Tibial nerve (tissue), 4 donors: ENCODE measurements around the gene HERC6. TPM values are rescaled to one million over a fixed set of nuclear protein-coding genes. Genes with fewer than 3 reads are reported as not detected.
"Not testable (repeated sequence)": the region's sequence is repeated elsewhere in the genome, so short reads cannot be mapped to it uniquely, and the experiment has no call there.

ENCODE experiments used
- DNase-seq, 2 donors: peaks; one replicate each; pipeline ENCODE4 v3.0.0-alpha.2; 2019; ENCODE audit warnings: low spot score in 2 of 2
- H3K27ac ChIP-seq, 4 donors: fragments of 200-600 bp; sonication (generic) in 3 of 4; one replicate each; pipeline ENCODE4 v1.5.1; 2017 to 2019; ENCODE audit warnings: mild to moderate bottlenecking in 1 of 4
- H3K27me3 ChIP-seq, 2 donors: fragments of 200-600 bp; sonication (generic) in 1 of 2; one replicate each; pipeline versions ENCODE4 v1.5.1 to v1.6.0; 2017 to 2019
- H3K36me3 ChIP-seq, 3 donors: fragments of 200-600 bp; sonication (generic); one replicate each; pipeline ENCODE4 v1.5.1; 2018 to 2019
- H3K4me1 ChIP-seq, 4 donors: fragments of 200-600 bp; sonication (generic) in 3 of 4; one replicate each; pipeline ENCODE4 v1.5.1; 2017 to 2019
- H3K4me3 ChIP-seq, 4 donors: fragments of 200-600 bp; sonication (generic) in 3 of 4; one replicate each; pipeline ENCODE4 v1.5.1; 2017 to 2019; ENCODE audit warnings: mild to moderate bottlenecking in 1 of 4, moderate library complexity in 1 of 4
- H3K9me3 ChIP-seq, 4 donors: fragments of 200-600 bp; sonication (generic) in 3 of 4; one replicate each; pipeline ENCODE4 v1.5.1; 2017 to 2019
- CTCF ChIP-seq, 5 experiments: fragments of 200-600 bp in 3 of 5; fragments of 450-650 bp in 2 of 5; sonication (generic) in 3 of 5; IDR thresholded peaks; one replicate each; pipeline ENCODE4 v1.5.1; 2016 to 2019; ENCODE audit warnings: antibody characterized with exemption in 5 of 5, mild to moderate bottlenecking in 3 of 5, moderate library complexity in 2 of 5
- EP300 ChIP-seq, 2 donors: sonication (generic); formaldehyde crosslinking; IDR thresholded peaks; one replicate each; pipeline ENCODE4 v1.6.1; 2017; ENCODE audit warnings: antibody characterized with exemption in 2 of 2, mild to moderate bottlenecking in 1 of 2
- POLR2A ChIP-seq, 2 donors: fragments of 450-650 bp; IDR thresholded peaks; one replicate each; pipeline ENCODE4 v1.6.1; 2017; ENCODE audit warnings: antibody characterized with exemption in 2 of 2, mild to moderate bottlenecking in 2 of 2, moderate library complexity in 2 of 2
- WGBS, 2 donors: methylation state at CpG; one replicate each; pipeline ENCODE4 v1.1.5; 2018; 5-methylcytosine and 5-hydroxymethylcytosine counted together
- total RNA-seq, 4 donors: library from RNA; depleted of rRNA; stranded (reverse); fragments of >200 nt; gene quantifications; one replicate each; pipeline ENCODE4 v1.1.0, GENCODE V29; 2016

Gene HERC6
- total RNA-seq, 4 donors from 2014 or later, result 6.0 to 19.2 (median 13.2) TPM

GRCh38 chr4:88420844-88421243, 42.2 kb downstream of the HERC6 start:
- Histone ChIP-seq H3K36me3 (peaks cover 0 to 19% (median 0%) of the 10 kb centered on the region in 3 donors), H3K27me3 (no peaks in the 10 kb centered on the region), H3K4me3 (no peak overlapping the region), H3K4me1 (no peaks in the 10 kb centered on the region), H3K9me3 (no peaks in the 10 kb centered on the region), H3K27ac (no peak overlapping the region)
- 93 to 100% methylated on average over 1 of the region's 1 CpG for WGBS, 2 donors
- no peak for DNase-seq
- no peak for TF ChIP-seq POLR2A (IDR thresholded peaks at IDR 0.05)
- no peak for TF ChIP-seq CTCF (IDR thresholded peaks at IDR 0.05)
- TF ChIP-seq EP300 (IDR thresholded peaks at IDR 0.05), result no peak

GRCh38 chr4:88422403-88422802, 43.8 kb downstream of the HERC6 start:
- 68 to 73% methylated on average over 2 of the region's 2 CpGs for WGBS, 2 donors
- H3K27me3 ChIP-seq, result no peaks in the 10 kb centered on the region
- H3K27ac ChIP-seq, result no peak overlapping the region
- no peak overlapping the region for H3K4me3 ChIP-seq
- H3K4me1 ChIP-seq, result no peaks in the 10 kb centered on the region
- H3K9me3 ChIP-seq, result no peaks in the 10 kb centered on the region
- no peak for TF ChIP-seq POLR2A (IDR thresholded peaks at IDR 0.05)
- TF ChIP-seq CTCF (IDR thresholded peaks at IDR 0.05), result no peak
- TF ChIP-seq EP300 (IDR thresholded peaks at IDR 0.05), result no peak
- H3K36me3 ChIP-seq, result peaks cover 0 to 23% (median 0%) of the 10 kb centered on the region in 3 donors
- no peak for DNase-seq

- 39 to 59% methylated on average over 1 of the region's 1 CpG for WGBS, 2 donors
Measured at GRCh38 chr4:88429401-88429800, 50.7 kb downstream of the HERC6 start.

GRCh38 chr4:88435987-88436693, 57.5 kb downstream of the HERC6 start:
- H3K36me3 ChIP-seq, result peaks cover 0 to 83% (median 0%) of the 10 kb centered on the region in 3 donors
- no peak for DNase-seq
- H3K9me3 ChIP-seq, result no peaks in the 10 kb centered on the region
- H3K27ac ChIP-seq, result no peak overlapping the region
- TF ChIP-seq EP300 (IDR thresholded peaks at IDR 0.05) (no peak), CTCF (IDR thresholded peaks at IDR 0.05) (no peak), POLR2A (IDR thresholded peaks at IDR 0.05) (no peak)
- no peaks in the 10 kb centered on the region for H3K27me3 ChIP-seq
- no peaks in the 10 kb centered on the region for H3K4me1 ChIP-seq
- 82 to 85% methylated on average over 1 of the region's 1 CpG for WGBS, 2 donors
- no peak overlapping the region for H3K4me3 ChIP-seq

More at GRCh38 chr4:88429401-88429800, 50.7 kb downstream of the HERC6 start:
- H3K4me3 ChIP-seq, result no peak overlapping the region
- no peak for TF ChIP-seq EP300 (IDR thresholded peaks at IDR 0.05)
- TF ChIP-seq POLR2A (IDR thresholded peaks at IDR 0.05), result no peak
- TF ChIP-seq CTCF (IDR thresholded peaks at IDR 0.05), result no peak
- no peaks in the 10 kb centered on the region for H3K27me3 ChIP-seq
- H3K27ac ChIP-seq, result no peak overlapping the region
- H3K9me3 ChIP-seq, result no peaks in the 10 kb centered on the region
- H3K4me1 ChIP-seq, result no peaks in the 10 kb centered on the region
- peaks cover 0 to 59% (median 0%) of the 10 kb centered on the region in 3 donors for H3K36me3 ChIP-seq
- no peak for DNase-seq

GRCh38 chr4:88437873-88438272, 59.2 kb downstream of the HERC6 start:
- peaks cover 0 to 82% (median 5%) of the 10 kb centered on the region in 3 donors for H3K36me3 ChIP-seq
- H3K4me3 ChIP-seq, H3K27me3 ChIP-seq, H3K27ac ChIP-seq, DNase-seq, H3K4me1 ChIP-seq, H3K9me3 ChIP-seq: not testable (repeated sequence)
- 94 to 98% methylated on average over 4 of the region's 4 CpGs for WGBS, 2 donors
